HCT116 (cell line): ENCODE measurements around the gene TOP3B.

Experiments used
- EZH2 ChIP-seq: fragments of 200-600 bp; sonication (generic); IDR thresholded peaks from 2 replicates; pipeline ENCODE4 v1.6.1; 2017; ENCODE audit warnings: antibody characterized with exemption, mixed run types
- FOSL1 ChIP-seq: IDR thresholded peaks from 2 replicates; pipeline ENCODE4 v1.6.1; 2012; ENCODE audit warnings: low read depth
- POLR2A ChIP-seq: IDR thresholded peaks from 2 replicates; pipeline ENCODE4 v1.7.0; 2011; ENCODE audit warnings: borderline replicate concordance; ENCODE audit not compliant: insufficient read depth, insufficient read length; ENCODE audit errors: extremely low read depth
- POLR2AphosphoS5 ChIP-seq: IDR thresholded peaks from 2 replicates; pipeline ENCODE4 v1.6.1; 2011; ENCODE audit warnings: mild to moderate bottlenecking, low read depth, low read length, moderate library complexity
- RAD21 ChIP-seq: IDR thresholded peaks from 2 replicates; pipeline ENCODE4 v1.6.1; 2012; ENCODE audit warnings: low read depth, mild to moderate bottlenecking
- REST ChIP-seq: IDR thresholded peaks from 2 replicates; pipeline ENCODE4 v1.6.1; 2012; ENCODE audit warnings: low read depth
- TCF7L2 ChIP-seq: IDR thresholded peaks from 2 replicates; pipeline ENCODE4 v1.7.0; 2011; ENCODE audit warnings: borderline replicate concordance, inconsistent platforms; ENCODE audit not compliant: insufficient read depth, insufficient read length; ENCODE audit errors: extremely low read depth
- YY1 ChIP-seq: IDR thresholded peaks from 2 replicates; pipeline ENCODE4 v1.6.1; 2011; ENCODE audit warnings: low read length, low read depth, moderate library complexity, mild to moderate bottlenecking; ENCODE audit not compliant: insufficient replicate concordance; ENCODE audit errors: extremely low read depth
- ZBTB33 ChIP-seq: IDR thresholded peaks from 2 replicates; pipeline ENCODE4 v1.6.1; 2011; ENCODE audit warnings: mild to moderate bottlenecking, low read length, moderate library complexity; ENCODE audit not compliant: insufficient replicate concordance; ENCODE audit errors: extremely low read depth
- ZNF274 ChIP-seq: fragments of 200-500 bp; sonication (Bioruptor generic); IDR thresholded peaks from 2 replicates; pipeline ENCODE4 v1.6.1; 2014; ENCODE audit warnings: mild to moderate bottlenecking, low read depth, low read length, inconsistent platforms
- TF ChIP-seq, protein P1 (sequence below), 3 experiments: fragments of 200-600 bp in 1 of 3; sonication (generic) in 1 of 3; IDR thresholded peaks in 2 of 3; conservative IDR thresholded peaks in 1 of 3; 2 replicates each; pipeline ENCODE4 v1.5.1; 2012 to 2017; ENCODE audit warnings: low read depth in 2 of 3, low read length in 2 of 3, antibody characterized with exemption in 1 of 3, borderline replicate concordance in 1 of 3, control low read depth in 1 of 3, mild to moderate bottlenecking in 1 of 3, mixed read lengths in 1 of 3, mixed run types in 1 of 3, moderate library complexity in 1 of 3; ENCODE audit not compliant: insufficient read depth in 1 of 3

GRCh38 chr22:21970800-21971617 is 11.6 kb downstream of the TOP3B start:
- TF ChIP-seq, protein P1, sequence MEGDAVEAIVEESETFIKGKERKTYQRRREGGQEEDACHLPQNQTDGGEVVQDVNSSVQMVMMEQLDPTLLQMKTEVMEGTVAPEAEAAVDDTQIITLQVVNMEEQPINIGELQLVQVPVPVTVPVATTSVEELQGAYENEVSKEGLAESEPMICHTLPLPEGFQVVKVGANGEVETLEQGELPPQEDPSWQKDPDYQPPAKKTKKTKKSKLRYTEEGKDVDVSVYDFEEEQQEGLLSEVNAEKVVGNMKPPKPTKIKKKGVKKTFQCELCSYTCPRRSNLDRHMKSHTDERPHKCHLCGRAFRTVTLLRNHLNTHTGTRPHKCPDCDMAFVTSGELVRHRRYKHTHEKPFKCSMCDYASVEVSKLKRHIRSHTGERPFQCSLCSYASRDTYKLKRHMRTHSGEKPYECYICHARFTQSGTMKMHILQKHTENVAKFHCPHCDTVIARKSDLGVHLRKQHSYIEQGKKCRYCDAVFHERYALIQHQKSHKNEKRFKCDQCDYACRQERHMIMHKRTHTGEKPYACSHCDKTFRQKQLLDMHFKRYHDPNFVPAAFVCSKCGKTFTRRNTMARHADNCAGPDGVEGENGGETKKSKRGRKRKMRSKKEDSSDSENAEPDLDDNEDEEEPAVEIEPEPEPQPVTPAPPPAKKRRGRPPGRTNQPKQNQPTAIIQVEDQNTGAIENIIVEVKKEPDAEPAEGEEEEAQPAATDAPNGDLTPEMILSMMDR (IDR thresholded peaks at IDR 0.05 in 2 of 3, conservative IDR thresholded peaks at IDR 0.05 in 1 of 3; ENCODE audit: borderline replicate concordance in 1 of 3, insufficient read depth in 1 of 3, low read depth in 2 of 3, low read length in 2 of 3), result no peak
- no peak for TF ChIP-seq ZBTB33
- TF ChIP-seq POLR2A, result no peak
- no peak for TF ChIP-seq YY1
- TF ChIP-seq POLR2AphosphoS5, result no peak
- TF ChIP-seq ZNF274, result no peak
- no peak for TF ChIP-seq RAD21
- TF ChIP-seq EZH2, result no peak
- TF ChIP-seq FOSL1, result no peak
- TF ChIP-seq REST, result no peak
- no peak for TF ChIP-seq TCF7L2
